HEK293 (cell line): ENCODE data around the gene WDR7.

ENCODE experiments used
- CTCF ChIP-seq: fragments of 450-650 bp; formaldehyde crosslinking; IDR thresholded peaks from 2 replicates; pipeline ENCODE4 v1.5.1; 2016; ENCODE audit warnings: missing biosample characterization, missing genetic modification characterization
- HOXC10 ChIP-seq: sonication (generic); formaldehyde crosslinking; IDR thresholded peaks from 2 replicates; pipeline ENCODE4 v1.8.1; 2023; ENCODE audit warnings: mild to moderate bottlenecking, missing genetic modification reagents
- KLF17 ChIP-seq: fragments of 450-650 bp; formaldehyde crosslinking; IDR thresholded peaks from 2 replicates; pipeline ENCODE4 v1.5.1; 2016; ENCODE audit warnings: missing biosample characterization, missing genetic modification characterization
- PATZ1 ChIP-seq: fragments of 450-650 bp; formaldehyde crosslinking; IDR thresholded peaks from 2 replicates; pipeline ENCODE4 v1.5.1; 2016; ENCODE audit warnings: missing biosample characterization, missing genetic modification characterization
- PRDM4 ChIP-seq: fragments of 450-650 bp; formaldehyde crosslinking; IDR thresholded peaks from 2 replicates; pipeline ENCODE4 v1.5.1; 2017; ENCODE audit warnings: missing biosample characterization, missing genetic modification characterization
- REST ChIP-seq: fragments of 450-650 bp; formaldehyde crosslinking; IDR thresholded peaks from 2 replicates; pipeline ENCODE4 v1.5.1; 2016; ENCODE audit warnings: missing biosample characterization, missing genetic modification characterization
- TCF7L2 ChIP-seq: IDR thresholded peaks from 2 replicates; pipeline ENCODE4 v1.6.1; 2011; ENCODE audit warnings: low read depth, mild to moderate bottlenecking, inconsistent platforms, low read length, moderate library complexity, borderline replicate concordance
- YY1 ChIP-seq: fragments of 450-650 bp; formaldehyde crosslinking; IDR thresholded peaks from 2 replicates; pipeline ENCODE4 v1.5.1; 2018; ENCODE audit warnings: missing biosample characterization, missing genetic modification characterization
- ZFP41 ChIP-seq: fragments of 450-650 bp; formaldehyde crosslinking; IDR thresholded peaks from 2 replicates; pipeline ENCODE4 v1.5.1; 2016; ENCODE audit warnings: missing biosample characterization, missing genetic modification characterization, borderline replicate concordance
- ZNF221 ChIP-seq: fragments of 450-650 bp; formaldehyde crosslinking; IDR thresholded peaks from 2 replicates; pipeline ENCODE4 v1.5.1; 2017; ENCODE audit warnings: missing biosample characterization, missing genetic modification characterization, borderline replicate concordance
- ZNF274 ChIP-seq, 2 experiments: fragments of 200-500 bp in 1 of 2; fragments of 450-650 bp in 1 of 2; sonication (Bioruptor generic) in 1 of 2; formaldehyde crosslinking in 1 of 2; IDR thresholded peaks; 2 replicates each; pipeline versions ENCODE4 v1.5.1 to v1.6.1; 2014 to 2016; ENCODE audit warnings: borderline replicate concordance in 1 of 2, inconsistent platforms in 1 of 2, low read length in 1 of 2, missing biosample characterization in 1 of 2, missing genetic modification characterization in 1 of 2
- ZNF610 ChIP-seq: fragments of 450-650 bp; formaldehyde crosslinking; IDR thresholded peaks from 2 replicates; pipeline ENCODE4 v1.5.1; 2016; ENCODE audit warnings: missing biosample characterization, missing genetic modification characterization, borderline replicate concordance
- ZNF639 ChIP-seq: fragments of 450-650 bp; formaldehyde crosslinking; IDR thresholded peaks from 2 replicates; pipeline ENCODE4 v1.5.1; 2016; ENCODE audit warnings: missing biosample characterization, missing genetic modification characterization

GRCh38 chr18:56789889-56790180, 138.7 kb downstream of the WDR7 start:
- TF ChIP-seq ZNF610 (no peak), CTCF (no peak), ZNF639 (tag by site-specific recombination) (no peak), ZNF274 (IDR thresholded peaks at IDR 0.05; ENCODE audit: low read length) (no peak), ZNF274 (tag by site-specific recombination; IDR thresholded peaks at IDR 0.05; ENCODE audit: borderline replicate concordance) (no peak), KLF17 (tag by site-specific recombination) (no peak), ZFP41 (no peak), PATZ1 (no peak), HOXC10 (CRISPR knock-in tag) (no peak), PRDM4 (no peak), YY1 (tag by site-specific recombination) (no peak), ZNF221 (tag by site-specific recombination) (no peak), REST (tag by site-specific recombination) (no peak), TCF7L2 (no peak)
